HL-60 (cell line): ENCODE results near the gene ATP9B.

Experiments used
- CTCF ChIP-seq: IDR thresholded peaks from one replicate; pipeline ENCODE4 v1.5.1; 2011; ENCODE audit warnings: low read length, control low read depth, inconsistent platforms; ENCODE audit not compliant: insufficient read depth
- GABPA ChIP-seq: IDR thresholded peaks from 2 replicates; pipeline ENCODE4 v1.6.1; 2012; ENCODE audit warnings: low read depth
- POLR2AphosphoS5 ChIP-seq: IDR thresholded peaks from 2 replicates; pipeline ENCODE4 v1.6.1; 2012; ENCODE audit warnings: low read depth

GRCh38 chr18:79223431-79223830, 154.2 kb downstream of the ATP9B start:
- no peak for TF ChIP-seq CTCF
- TF ChIP-seq GABPA, result no peak
- TF ChIP-seq POLR2AphosphoS5, result no peak
